GM12873 (cell line): ENCODE data around the gene PLCB1.

ENCODE experiments used
- TF ChIP-seq, protein P1 (sequence below): IDR thresholded peaks from 2 replicates; pipeline ENCODE4 v1.5.1; 2012; ENCODE audit warnings: low read depth, mild to moderate bottlenecking, moderate library complexity, low read length, control low read depth; ENCODE audit not compliant: insufficient read depth; ENCODE audit errors: missing control alignments

The PLCB1 gene

DNA sequence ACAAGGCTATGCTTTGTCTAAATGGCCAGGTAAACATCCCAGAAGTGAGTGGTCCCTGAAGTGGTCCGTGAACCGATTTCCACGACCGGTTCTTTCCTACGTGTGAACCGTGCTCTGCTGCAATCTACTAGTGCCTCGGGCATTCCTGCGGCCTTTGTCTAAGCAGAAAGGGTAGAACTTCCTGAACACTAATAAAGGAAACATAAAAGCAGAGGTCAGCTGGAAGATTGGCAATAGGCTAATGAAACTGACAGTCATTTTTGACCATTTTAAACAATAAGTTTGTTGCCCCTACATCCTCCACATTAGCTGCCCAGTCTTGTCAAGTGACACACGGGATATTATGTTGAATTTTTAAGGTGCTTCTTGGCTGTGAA is 410.0 kb downstream of the PLCB1 start:
- TF ChIP-seq, protein P1, sequence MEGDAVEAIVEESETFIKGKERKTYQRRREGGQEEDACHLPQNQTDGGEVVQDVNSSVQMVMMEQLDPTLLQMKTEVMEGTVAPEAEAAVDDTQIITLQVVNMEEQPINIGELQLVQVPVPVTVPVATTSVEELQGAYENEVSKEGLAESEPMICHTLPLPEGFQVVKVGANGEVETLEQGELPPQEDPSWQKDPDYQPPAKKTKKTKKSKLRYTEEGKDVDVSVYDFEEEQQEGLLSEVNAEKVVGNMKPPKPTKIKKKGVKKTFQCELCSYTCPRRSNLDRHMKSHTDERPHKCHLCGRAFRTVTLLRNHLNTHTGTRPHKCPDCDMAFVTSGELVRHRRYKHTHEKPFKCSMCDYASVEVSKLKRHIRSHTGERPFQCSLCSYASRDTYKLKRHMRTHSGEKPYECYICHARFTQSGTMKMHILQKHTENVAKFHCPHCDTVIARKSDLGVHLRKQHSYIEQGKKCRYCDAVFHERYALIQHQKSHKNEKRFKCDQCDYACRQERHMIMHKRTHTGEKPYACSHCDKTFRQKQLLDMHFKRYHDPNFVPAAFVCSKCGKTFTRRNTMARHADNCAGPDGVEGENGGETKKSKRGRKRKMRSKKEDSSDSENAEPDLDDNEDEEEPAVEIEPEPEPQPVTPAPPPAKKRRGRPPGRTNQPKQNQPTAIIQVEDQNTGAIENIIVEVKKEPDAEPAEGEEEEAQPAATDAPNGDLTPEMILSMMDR, result no peak

DNA sequence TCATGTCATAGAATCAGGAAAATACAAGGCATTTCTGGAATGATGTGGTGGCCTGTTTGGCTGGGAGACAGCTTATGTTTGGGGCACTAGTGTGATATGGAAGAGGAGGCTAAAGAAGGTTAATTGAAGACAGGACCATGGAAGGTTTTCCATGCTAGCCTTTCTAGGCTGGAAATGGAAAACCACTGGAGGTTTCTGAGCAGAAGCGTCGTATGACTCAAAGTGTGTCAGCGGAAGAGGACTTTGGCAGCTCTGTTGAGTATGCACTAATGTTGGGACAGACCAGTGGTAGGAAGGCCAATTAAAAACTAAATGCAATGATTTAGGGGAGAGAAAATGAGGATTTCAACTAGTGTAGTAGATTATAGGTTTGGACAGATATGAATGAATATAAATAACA is 413.1 kb downstream of the PLCB1 start:
- TF ChIP-seq, protein P1, result no peak

DNA sequence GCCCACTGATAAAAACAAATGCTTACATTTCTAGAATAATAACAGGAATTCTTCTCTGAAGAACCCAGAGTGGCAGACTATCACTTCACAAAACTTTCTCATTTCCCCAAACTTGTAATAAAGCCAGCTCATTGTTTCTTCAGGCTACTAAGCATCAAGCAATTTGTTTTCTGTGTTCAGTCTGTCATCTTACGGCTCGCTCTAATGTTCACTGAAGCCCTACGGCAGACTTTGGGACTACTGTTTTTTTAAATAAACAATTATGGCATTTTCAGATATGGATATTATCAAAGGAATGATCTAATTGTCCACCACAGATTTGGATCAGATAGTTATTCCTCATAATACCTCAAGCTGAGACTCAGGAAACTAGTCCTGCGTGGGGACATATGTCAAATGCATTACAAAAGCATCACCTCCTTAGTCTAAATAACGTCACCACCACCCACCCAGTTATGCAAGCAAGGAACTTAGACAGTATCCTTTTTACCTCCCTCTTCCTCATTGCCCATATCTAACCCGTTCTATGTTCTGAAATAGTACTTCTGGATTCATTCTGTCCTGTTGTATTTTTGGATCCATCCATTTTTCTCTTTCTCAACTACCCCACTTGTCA is 415.1 kb downstream of the PLCB1 start:
- TF ChIP-seq, protein P1, result no peak

DNA sequence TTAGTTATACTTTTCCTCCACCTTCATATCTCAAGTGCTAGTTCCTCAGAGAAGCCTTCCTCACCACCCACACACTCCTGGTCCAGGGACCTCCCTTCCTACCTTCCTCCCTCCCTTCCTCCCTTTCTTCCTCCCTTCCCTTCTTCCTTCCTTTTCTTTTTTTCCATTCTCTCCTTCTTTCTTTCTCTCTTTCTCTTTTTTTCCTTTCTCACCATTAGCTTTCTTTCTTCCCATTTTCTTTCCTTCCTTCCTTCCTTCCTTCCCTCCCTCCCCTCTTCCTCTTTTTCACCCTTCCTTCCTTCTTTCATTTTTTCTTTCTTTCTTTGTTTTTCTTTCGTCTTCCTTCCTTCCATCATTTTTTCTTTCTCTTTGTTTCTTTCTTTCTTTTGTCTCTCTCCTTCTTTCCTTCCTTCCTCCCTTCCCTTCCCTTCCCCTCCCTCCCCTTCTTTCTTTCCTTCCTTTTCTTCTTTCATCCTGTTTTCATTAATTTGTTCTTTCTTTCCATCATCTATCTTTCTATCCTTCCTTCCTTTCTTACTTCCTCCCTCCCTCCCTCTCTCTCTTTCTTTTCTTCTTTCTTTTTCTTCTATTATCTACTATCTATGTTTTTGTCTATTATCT is 416.0 kb downstream of the PLCB1 start:
- TF ChIP-seq, protein P1, result no peak

DNA sequence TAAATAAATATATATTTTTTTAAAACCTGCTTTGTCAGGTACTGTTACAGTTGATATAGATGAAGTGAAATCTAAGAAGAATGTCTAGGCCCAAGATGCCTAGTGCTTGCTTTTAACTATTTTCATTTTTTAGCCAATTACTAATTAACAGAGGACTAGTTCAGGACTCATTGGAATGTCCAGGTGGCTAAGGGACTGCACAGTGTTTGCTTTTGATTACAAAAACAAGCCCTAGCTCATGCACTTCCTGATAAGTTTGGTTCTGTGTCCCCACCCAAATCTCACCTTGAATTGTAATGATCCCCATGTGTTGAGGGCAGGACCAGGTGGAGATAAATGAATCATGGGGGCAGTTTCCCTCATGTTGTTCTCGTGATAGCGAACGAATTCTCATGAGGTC is 417.1 kb downstream of the PLCB1 start:
- TF ChIP-seq, protein P1, result no peak

DNA sequence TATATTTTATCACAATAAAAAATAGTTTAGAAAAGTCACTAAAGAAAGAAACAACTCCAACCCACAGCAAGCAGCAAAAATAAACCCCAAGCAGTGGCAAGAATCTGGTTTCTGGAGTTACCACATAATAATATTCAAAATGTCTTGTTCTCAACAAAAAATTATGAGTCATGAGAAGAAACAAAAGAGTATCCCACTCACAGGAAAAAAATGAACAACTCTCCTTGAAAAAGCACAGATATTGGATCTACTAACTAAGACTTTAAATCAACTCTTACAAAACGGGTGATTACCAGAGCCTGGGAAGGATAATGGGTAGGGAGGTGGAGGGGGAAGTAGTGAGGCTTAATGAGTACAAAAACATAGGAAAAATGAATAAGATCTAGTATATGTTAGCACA is 425.6 kb downstream of the PLCB1 start:
- TF ChIP-seq, protein P1, result no peak

DNA sequence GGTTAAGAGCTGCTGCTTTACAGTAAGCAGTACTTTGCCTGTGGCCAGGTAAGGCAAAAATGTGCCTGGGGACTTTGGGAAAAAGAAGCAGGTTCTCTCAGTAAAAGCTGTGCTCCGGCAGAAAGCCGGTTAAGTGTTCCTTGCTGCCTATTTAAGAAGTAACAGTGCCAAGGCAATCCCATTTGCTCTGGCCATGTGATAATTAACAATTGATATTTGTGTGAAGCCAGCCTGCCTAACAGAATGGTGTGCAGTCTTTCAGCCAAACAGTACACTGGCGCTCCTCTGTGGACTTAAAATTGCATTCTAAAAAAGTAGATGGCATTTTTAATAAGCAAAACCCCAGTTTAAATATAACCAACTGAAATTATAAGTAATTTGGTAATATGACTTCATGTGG is 430.3 kb downstream of the PLCB1 start:
- TF ChIP-seq, protein P1, result no peak
